Psoas muscle (tissue), 8 donors: ENCODE data around the gene CIP2A. TPM values are rescaled to one million over a fixed set of nuclear protein-coding genes. Genes with fewer than 3 reads are reported as not detected.

Experiments used
- ATAC-seq, 4 donors: fragments of 200-7000 bp; cut with Tn5 transposase; one replicate each; pipeline ENCODE4 v1.9.1; 2020; ENCODE audit warnings: moderate library complexity in 3 of 4, mild to moderate bottlenecking in 2 of 4
- DNase-seq, 2 donors: peaks; one replicate each; pipeline ENCODE4 v3.0.0-alpha.2; 2020
- H3K27ac ChIP-seq: fragments of 200-600 bp; one replicate; pipeline ENCODE4 v1.8.0; 2022
- H3K27me3 ChIP-seq, 3 donors: fragments of 200-600 bp in 1 of 3; one replicate each; pipeline versions ENCODE4 v1.6.1 to v1.8.0; 2013 to 2022; ENCODE audit warnings: low read length in 2 of 3, mild to moderate bottlenecking in 2 of 3, moderate library complexity in 1 of 3; ENCODE audit not compliant: insufficient read depth in 3 of 3
- H3K36me3 ChIP-seq, 2 donors: fragments of 200-600 bp in 1 of 2; one replicate each; pipeline versions ENCODE4 v1.6.1 to v1.8.0; 2013 to 2022; ENCODE audit warnings: low read depth in 1 of 2, mild to moderate bottlenecking in 1 of 2, moderate library complexity in 1 of 2; ENCODE audit not compliant: insufficient read depth in 1 of 2
- H3K4me1 ChIP-seq: fragments of 200-600 bp; one replicate; pipeline ENCODE4 v1.8.0; 2022
- H3K4me3 ChIP-seq: fragments of 200-600 bp; one replicate; pipeline ENCODE4 v1.8.0; 2022; ENCODE audit warnings: mild to moderate bottlenecking
- H3K9me3 ChIP-seq: fragments of 200-600 bp; one replicate; pipeline ENCODE4 v1.8.0; 2022
- WGBS, 3 donors: extraction: QIAGEN DNeasy Blood & Tissue Kit; methylation state at CpG; one replicate each; pipeline versions ENCODE4 v1.1.6 to v1.1.7; 2013; 5-methylcytosine and 5-hydroxymethylcytosine counted together
- intact Hi-C, 2 donors: fragments of 100-400 bp; cut with DNase I; formaldehyde crosslinking; loops; one replicate each; pipeline versions ENCODE4 v1.11.0 to v1.14.2; 2022
- polyA plus RNA-seq, 3 donors: library from polyadenylated mRNA; stranded (reverse); fragments of 200-250 nt; gene quantifications; one replicate each; pipeline ENCODE4 v1.2.3, GENCODE V29; 2013
- total RNA-seq, 4 donors: library from RNA; stranded (reverse); fragmentation: NEBNext Ultra II Directional in 2 of 4; extraction: Animal tissue kit (Norgen Biotek cat#: 25700) in 2 of 4; gene quantifications; one replicate each; pipeline versions ENCODE4 v1.2.1 to v1.2.4, GENCODE V29; 2021 to 2023
- TF ChIP-seq, protein P1 (sequence below): fragments of 200-600 bp; IDR thresholded peaks from one replicate; pipeline ENCODE4 v1.8.0; 2022; ENCODE audit warnings: antibody characterized with exemption
- donor health status: healthy with polysubstance abuse.
- donor health status: DM: no; HTN: no; CAD: no; lungs with moderate emphysema.
- donor health status: Bipolar disorder and iron deficiency.
- donor health status: healthy.
- donor health status: DM: yes; HTN: yes; CAD: no.
- donor health status: DM: no; HTN: no; CAD: no.
- donor health status: DM: no; HTN: no; CAD: no.
- donor health status: DM: yes; HTN: yes; CAD: no.

The CIP2A gene
- total and polyA plus RNA-seq, 7 donors = 0.31 to 1.7 (median 0.93) TPM

DNA sequence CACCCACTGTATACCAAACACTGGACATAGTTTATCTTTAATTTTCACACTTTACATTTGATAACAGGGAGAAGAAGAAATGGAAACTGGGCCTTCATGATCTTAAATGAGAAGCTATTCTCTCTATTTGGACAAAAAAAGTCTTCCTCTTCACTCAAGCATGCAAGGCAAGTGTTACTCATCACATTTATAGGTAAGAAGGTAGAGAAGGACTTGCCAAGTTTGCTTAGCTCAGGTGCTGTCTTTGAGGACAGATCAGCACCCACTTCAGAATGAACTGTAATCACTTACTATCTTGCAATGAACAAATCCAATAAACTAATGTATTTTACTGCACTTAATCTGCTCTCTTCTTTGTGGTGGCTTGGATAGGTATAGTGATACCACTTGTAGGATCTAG, 77.7 kb downstream of the CIP2A start:
- no peak for ATAC-seq
- H3K9me3 ChIP-seq = no peaks in the 10 kb centered on the region
- no peak overlapping the region for H3K27ac ChIP-seq
- no peaks in the 10 kb centered on the region for H3K4me1 ChIP-seq
- H3K36me3 ChIP-seq = no peaks in the 10 kb centered on the region
- no peaks in the 10 kb centered on the region for H3K27me3 ChIP-seq
- TF ChIP-seq, protein P1, sequence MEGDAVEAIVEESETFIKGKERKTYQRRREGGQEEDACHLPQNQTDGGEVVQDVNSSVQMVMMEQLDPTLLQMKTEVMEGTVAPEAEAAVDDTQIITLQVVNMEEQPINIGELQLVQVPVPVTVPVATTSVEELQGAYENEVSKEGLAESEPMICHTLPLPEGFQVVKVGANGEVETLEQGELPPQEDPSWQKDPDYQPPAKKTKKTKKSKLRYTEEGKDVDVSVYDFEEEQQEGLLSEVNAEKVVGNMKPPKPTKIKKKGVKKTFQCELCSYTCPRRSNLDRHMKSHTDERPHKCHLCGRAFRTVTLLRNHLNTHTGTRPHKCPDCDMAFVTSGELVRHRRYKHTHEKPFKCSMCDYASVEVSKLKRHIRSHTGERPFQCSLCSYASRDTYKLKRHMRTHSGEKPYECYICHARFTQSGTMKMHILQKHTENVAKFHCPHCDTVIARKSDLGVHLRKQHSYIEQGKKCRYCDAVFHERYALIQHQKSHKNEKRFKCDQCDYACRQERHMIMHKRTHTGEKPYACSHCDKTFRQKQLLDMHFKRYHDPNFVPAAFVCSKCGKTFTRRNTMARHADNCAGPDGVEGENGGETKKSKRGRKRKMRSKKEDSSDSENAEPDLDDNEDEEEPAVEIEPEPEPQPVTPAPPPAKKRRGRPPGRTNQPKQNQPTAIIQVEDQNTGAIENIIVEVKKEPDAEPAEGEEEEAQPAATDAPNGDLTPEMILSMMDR = no peak
- DNase-seq = no peak
- no peak overlapping the region for H3K4me3 ChIP-seq
- intact Hi-C loops = no loop called here

DNA sequence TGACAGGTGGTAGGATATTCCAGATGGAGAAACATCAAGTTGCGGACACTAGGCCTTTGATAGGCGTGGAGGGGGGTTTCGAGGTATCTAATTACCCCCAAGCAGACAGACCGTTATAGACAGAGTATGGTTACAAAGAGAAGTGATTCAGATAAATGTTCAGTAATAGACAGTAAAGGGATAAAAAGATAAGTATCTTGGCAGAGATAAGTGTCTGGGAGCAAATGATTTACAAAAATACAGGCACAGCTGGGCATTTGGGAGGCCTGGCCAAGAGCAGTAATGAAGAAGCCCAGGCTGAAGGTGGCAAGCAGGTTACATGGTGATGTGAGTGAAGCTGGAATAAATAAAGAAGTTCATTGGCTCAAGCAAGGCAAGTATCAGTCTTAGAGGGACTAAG, 78.2 kb downstream of the CIP2A start:
- Histone ChIP-seq H3K27ac (no peak overlapping the region), H3K9me3 (no peaks in the 10 kb centered on the region), H3K27me3 (no peaks in the 10 kb centered on the region), H3K4me1 (no peaks in the 10 kb centered on the region), H3K36me3 (no peaks in the 10 kb centered on the region), H3K4me3 (no peak overlapping the region)
- no peak for ATAC-seq
- TF ChIP-seq, protein P1 = no peak
- intact Hi-C loops = no loop called here
- 81 to 92% (median 87%) methylated on average over 4 of the region's 4 CpGs for WGBS, 3 donors
- no peak for DNase-seq

DNA sequence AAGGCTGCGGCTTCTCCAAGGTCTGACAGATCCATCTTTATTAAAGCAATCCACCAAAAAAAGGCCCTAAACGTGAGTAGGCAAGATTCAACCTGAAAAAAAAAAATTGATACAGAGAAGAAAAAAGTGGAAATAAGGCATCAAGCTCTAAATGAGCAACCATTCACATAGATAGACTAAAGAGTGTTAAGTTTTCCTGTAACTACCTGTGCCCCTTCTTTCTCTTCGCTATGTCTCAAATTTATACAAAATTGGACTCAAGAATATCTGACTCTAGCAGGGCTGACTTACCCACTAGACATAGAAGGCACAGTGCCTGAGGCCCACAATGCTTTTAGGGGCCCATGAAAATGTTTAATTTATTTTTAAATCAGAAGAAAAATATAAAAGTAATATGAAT, 78.7 kb downstream of the CIP2A start, which contains the start of gene MYH15:
TSS of gene MYH15 (minus strand) at position 101 of the 400 bp plus-strand sequence. CDS start at position 35, 66 bp downstream.
- DNase-seq (no peak), ATAC-seq (no peak)
- H3K36me3 ChIP-seq = no peaks in the 10 kb centered on the region
- intact Hi-C loops = no loop called here
- H3K9me3 ChIP-seq = no peaks in the 10 kb centered on the region
- no peaks in the 10 kb centered on the region for H3K27me3 ChIP-seq
- H3K4me1 ChIP-seq = no peaks in the 10 kb centered on the region
- TF ChIP-seq, protein P1 = no peak
- 88 to 91% (median 89%) methylated on average over 3 of the region's 3 CpGs for WGBS, 3 donors
- no peak within 1 kb of the TSS for H3K27ac ChIP-seq
- H3K4me3 ChIP-seq = no peak within 1 kb of the TSS

DNA sequence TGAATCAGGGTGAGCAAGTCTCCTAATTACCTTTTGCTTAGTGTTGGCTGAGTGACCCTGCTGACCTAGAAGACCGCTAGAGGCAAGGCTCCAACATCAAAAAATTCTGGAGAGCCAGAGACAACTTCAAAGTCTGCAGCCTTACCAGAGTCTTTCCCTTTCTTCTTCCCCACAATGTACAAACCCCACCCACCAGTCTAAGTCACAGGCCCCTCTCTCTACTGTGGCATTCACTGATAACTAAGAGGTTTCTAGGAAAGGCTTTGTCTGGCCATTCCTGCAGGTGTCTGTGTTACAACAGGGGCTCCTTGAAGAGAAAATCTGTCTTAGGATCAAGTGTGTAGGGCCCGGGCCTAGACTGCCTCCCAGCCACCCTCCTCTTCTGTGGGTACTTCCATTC, 79.4 kb downstream of the CIP2A start:
- 82 to 86% (median 85%) methylated on average over 2 of the region's 2 CpGs for WGBS, 3 donors
- Histone ChIP-seq H3K36me3 (no peaks in the 10 kb centered on the region), H3K4me3 (no peak overlapping the region), H3K4me1 (no peaks in the 10 kb centered on the region), H3K27ac (no peak overlapping the region), H3K9me3 (no peaks in the 10 kb centered on the region), H3K27me3 (no peaks in the 10 kb centered on the region)
- ATAC-seq (no peak), DNase-seq (no peak)
- intact Hi-C loops = no loop called here
- TF ChIP-seq, protein P1 = no peak

DNA sequence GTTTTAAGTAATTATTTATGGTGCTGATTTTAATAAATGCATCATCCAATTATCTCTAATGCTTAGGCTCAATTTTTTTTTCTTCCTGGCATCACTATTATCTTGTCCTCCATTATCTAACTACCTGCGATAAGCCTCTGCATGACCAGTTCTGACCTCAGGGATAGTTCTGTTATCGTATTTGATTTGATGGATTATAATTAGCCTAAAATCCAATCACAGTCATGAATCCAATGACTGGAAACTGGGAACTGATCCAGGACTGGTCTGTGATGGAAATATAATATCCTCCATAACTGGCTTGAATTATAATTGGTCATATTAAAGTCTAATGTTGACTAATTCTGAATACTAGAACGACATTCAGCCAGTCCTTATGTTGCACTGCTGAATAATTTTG, 80.0 kb downstream of the CIP2A start:
- no peaks in the 10 kb centered on the region for H3K4me1 ChIP-seq
- no peak for DNase-seq
- 35 to 38% (median 36%) methylated on average over 3 of the region's 3 CpGs for WGBS, 3 donors
- ATAC-seq = no peak
- intact Hi-C loops = no loop called here
- H3K9me3 ChIP-seq = no peaks in the 10 kb centered on the region
- H3K4me3 ChIP-seq = no peak overlapping the region
- no peaks in the 10 kb centered on the region for H3K36me3 ChIP-seq
- TF ChIP-seq, protein P1 = no peak
- no peaks in the 10 kb centered on the region for H3K27me3 ChIP-seq
- no peak overlapping the region for H3K27ac ChIP-seq
